HepG2 (cell line): ENCODE measurements around the gene VPS13D. TPM values are rescaled to one million over a fixed set of nuclear protein-coding genes. Genes with fewer than 3 reads are reported as not detected.
A peak's percentile ranks its signal among the peaks of the same experiment; 100 is the strongest.

ENCODE experiments used
- ZBTB40 ChIP-seq, 2 experiments: fragments of 450-650 bp in 1 of 2; sonication (generic) in 1 of 2; formaldehyde crosslinking in 1 of 2; IDR thresholded peaks; 2 replicates each; pipeline versions ENCODE4 v1.6.1 to v1.8.0; 2016 to 2022; ENCODE audit warnings: antibody characterized with exemption in 1 of 2, mild to moderate bottlenecking in 1 of 2, missing genetic modification reagents in 1 of 2
- polyA plus RNA-seq, 8 experiments: library from polyadenylated mRNA; depleted of rRNA in 3 of 8; stranded (reverse) in 7 of 8; unstranded in 1 of 8; fragments of >200 nt; fragmentation: Illumina TruSeq in 4 of 8; extraction: Trizol in 4 of 8; gene quantifications; 2 replicates each; pipeline versions ENCODE4 v1.2.1 to v1.2.3, GENCODE V29; 2011 to 2016; ENCODE audit warnings: low read depth in 4 of 8, missing spikeins in 1 of 8, mixed read lengths in 1 of 8; ENCODE audit not compliant: insufficient read depth in 1 of 8
- total RNA-seq, 5 experiments: library from RNA; depleted of rRNA; stranded (reverse); fragments of >200 nt; fragmentation: Illumina TruSeq; extraction: Trizol; gene quantifications; 2 replicates each; pipeline ENCODE4 v1.2.3, GENCODE V29; 2016; ENCODE audit warnings: low read depth in 1 of 5
- TF ChIP-seq, protein P1 (sequence below): sonication (generic); formaldehyde crosslinking; IDR thresholded peaks from 2 replicates; pipeline ENCODE4 v1.8.0; 2022; ENCODE audit warnings: mild to moderate bottlenecking, missing genetic modification reagents

Gene VPS13D
- total and polyA plus RNA-seq, 2 of the 13 experiments (the other 11 are each of a cell fraction or from before 2014, with no cell fraction given) = 8.6 to 13.9 TPM

GRCh38 chr1:12436817-12437599 lies 207.2 kb downstream of the VPS13D start (continued):
- no peak for TF ChIP-seq ZBTB40 (IDR thresholded peaks at IDR 0.05)
- no peak for TF ChIP-seq ZBTB40 (CRISPR knock-in tag; IDR thresholded peaks at IDR 0.05)
- TF ChIP-seq, protein P1, sequence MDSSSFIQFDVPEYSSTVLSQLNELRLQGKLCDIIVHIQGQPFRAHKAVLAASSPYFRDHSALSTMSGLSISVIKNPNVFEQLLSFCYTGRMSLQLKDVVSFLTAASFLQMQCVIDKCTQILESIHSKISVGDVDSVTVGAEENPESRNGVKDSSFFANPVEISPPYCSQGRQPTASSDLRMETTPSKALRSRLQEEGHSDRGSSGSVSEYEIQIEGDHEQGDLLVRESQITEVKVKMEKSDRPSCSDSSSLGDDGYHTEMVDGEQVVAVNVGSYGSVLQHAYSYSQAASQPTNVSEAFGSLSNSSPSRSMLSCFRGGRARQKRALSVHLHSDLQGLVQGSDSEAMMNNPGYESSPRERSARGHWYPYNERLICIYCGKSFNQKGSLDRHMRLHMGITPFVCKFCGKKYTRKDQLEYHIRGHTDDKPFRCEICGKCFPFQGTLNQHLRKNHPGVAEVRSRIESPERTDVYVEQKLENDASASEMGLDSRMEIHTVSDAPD (CRISPR knock-in tag) = 0 out of 2 replicates have a peak, but pooled peaks have one; percentile 20
